Mononuclear cell (primary cell): Measurements from ENCODE around the gene TEX13D. TPM values are rescaled to one million over a fixed set of nuclear protein-coding genes. Genes with fewer than 3 reads are reported as not detected.

ENCODE experiments used
- H3K27me3 ChIP-seq: 2 replicates; pipeline ENCODE4 v1.6.0; 2011; ENCODE audit warnings: low read length, control low read depth; ENCODE audit not compliant: insufficient read depth
- H3K4me1 ChIP-seq: 2 replicates; pipeline ENCODE4 v1.5.1; 2011; ENCODE audit warnings: mild to moderate bottlenecking, low read length, control low read depth; ENCODE audit not compliant: insufficient read depth
- H3K4me3 ChIP-seq: 2 replicates; pipeline ENCODE4 v1.5.1; 2011; ENCODE audit warnings: mild to moderate bottlenecking, low read length, moderate library complexity
- H3K9me3 ChIP-seq: 2 replicates; pipeline ENCODE4 v1.5.1; 2011; ENCODE audit warnings: low read depth, mild to moderate bottlenecking, control low read depth, low read length
- total RNA-seq: library from RNA; depleted of rRNA; stranded (reverse); fragments of >200 nt; gene quantifications from one replicate; pipeline ENCODE4 v1.2.3, GENCODE V29; 2012

Gene TEX13D
- total RNA-seq, 1 donor: not detected

- H3K4me3 ChIP-seq: no peak overlapping the region
- no peaks in the 10 kb centered on the region for H3K9me3 ChIP-seq
- H3K4me1 ChIP-seq: no peaks in the 10 kb centered on the region
- H3K27me3 ChIP-seq: no peaks in the 10 kb centered on the region
Measured at GRCh38 chrX:124383354-124383753, 50.9 kb downstream of the TEX13D start.

GRCh38 chrX:124386401-124386800 lies 53.9 kb downstream of the TEX13D start:
- Histone ChIP-seq H3K9me3 (no peaks in the 10 kb centered on the region), H3K4me3 (no peak overlapping the region), H3K4me1 (no peaks in the 10 kb centered on the region), H3K27me3 (no peaks in the 10 kb centered on the region)

Other genes with a start within 250 kb of the TEX13D start
- 34.2 TPM for gene SH2D1A, start 13.9 kb downstream of the TEX13D start, total RNA-seq